Adipose tissue (tissue), 3 donors: ENCODE data around the gene PDCD2L. TPM values are rescaled to one million over a fixed set of nuclear protein-coding genes. Genes with fewer than 3 reads are reported as not detected.
A peak's percentile ranks its signal among the peaks of the same experiment; 100 is the strongest.
"Not testable (repeated sequence)": the region's sequence is repeated elsewhere in the genome, so short reads cannot be mapped to it uniquely, and the experiment has no call there.

Source experiments
- H3K27ac ChIP-seq: one replicate; pipeline ENCODE4 v1.5.1; 2013; ENCODE audit warnings: low read depth, low read length
- WGBS, 3 donors: extraction: QIAGEN DNeasy Blood & Tissue Kit; methylation state at CpG; one replicate each; pipeline ENCODE4 v1.1.7; 2013; 5-methylcytosine and 5-hydroxymethylcytosine counted together
- polyA plus RNA-seq, 3 donors: library from polyadenylated mRNA; stranded (reverse); fragments of 200-250 nt; gene quantifications; one replicate each; pipeline ENCODE4 v1.2.3, GENCODE V29; 2013
- donor health status: healthy with polysubstance abuse.
- donor health status: Bipolar disorder and iron deficiency.
- donor health status: healthy.

PDCD2L gene
- polyA plus RNA-seq, 3 donors, result 5.1 to 10.9 (median 8.0) TPM

DNA sequence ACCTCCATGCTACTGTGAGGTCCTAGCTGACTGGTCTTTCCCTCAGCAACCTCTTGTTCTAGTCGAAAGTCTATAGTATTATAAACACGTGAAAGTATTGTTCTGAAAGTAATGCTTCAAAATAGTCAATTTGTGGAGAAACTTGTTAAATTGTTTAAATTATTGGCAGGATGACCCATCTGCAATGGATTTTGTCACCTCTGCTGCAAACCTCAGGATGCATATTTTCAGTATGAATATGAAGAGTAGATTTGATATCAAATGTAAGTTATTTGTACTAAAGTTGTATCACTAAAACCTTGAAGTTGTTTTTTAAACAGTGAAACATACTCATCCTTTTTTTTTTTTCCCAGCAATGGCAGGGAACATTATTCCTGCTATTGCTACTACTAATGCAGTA lies 49.9 kb downstream of the PDCD2L start:
- 90 to 93% (median 92%) methylated on average over 2 of the region's 2 CpGs for WGBS, 3 donors
- H3K27ac ChIP-seq, result no peak overlapping the region

DNA sequence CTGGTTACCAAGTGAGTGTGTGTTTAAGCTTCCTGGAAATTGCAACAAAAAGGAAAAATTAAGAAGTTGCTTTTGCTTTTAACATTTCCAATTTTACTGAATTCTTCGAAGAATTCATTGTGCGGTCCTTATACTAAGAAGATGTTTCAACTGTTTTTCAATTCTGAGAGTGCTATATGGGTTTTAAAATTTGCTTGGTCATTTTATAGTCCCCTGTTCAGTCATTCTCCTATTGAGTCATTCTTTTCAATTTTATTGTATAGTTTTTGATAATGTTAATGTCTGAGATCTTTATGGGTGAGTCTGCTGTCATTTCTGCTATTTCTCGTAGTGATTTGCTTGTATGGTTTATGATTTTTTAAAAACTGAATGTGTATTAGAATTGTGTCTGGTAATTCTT lies 50.5 kb downstream of the PDCD2L start:
- WGBS, 3 donors, result 91 to 99% (median 94%) methylated on average over 3 of the region's 3 CpGs

DNA sequence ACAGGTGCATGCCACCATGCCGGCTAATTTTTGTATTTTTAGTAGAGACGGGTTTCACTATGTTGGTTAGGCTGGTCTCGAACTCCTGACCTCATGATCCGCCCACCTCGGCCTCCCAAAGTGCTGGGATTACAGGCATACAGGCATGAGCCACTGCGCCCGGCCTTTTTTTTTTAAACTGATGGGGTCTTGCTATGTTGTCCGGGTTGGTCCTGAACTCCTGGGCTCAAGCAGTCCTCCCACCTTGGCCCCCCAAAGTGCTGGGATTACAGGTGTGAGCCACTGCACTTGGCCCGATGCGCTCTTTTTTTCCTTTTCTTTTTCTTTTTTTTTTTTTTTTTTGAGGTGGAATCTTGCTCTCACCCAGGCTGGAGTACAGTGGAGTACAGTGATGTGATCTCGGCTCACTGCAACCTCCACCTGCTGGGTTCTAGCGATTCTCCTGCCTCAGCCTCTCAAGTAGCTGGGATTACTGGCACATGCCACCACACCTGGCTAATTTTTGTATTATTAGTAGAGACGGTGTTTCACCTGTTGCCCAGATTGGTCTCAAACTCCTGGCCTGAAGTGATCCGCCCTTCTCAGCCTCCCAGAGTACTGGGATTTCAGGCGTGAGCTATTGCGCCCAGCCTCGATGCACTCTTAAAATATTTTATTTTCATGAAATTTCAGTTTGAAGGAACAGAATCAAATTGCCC lies 51.7 kb downstream of the PDCD2L start:
- H3K27ac ChIP-seq, result not testable (repeated sequence)
- WGBS, 3 donors, result 90 to 92% (median 92%) methylated on average over 17 of the region's 17 CpGs

More for the DNA sequence above, 50.5 kb downstream of the PDCD2L start:
- H3K27ac ChIP-seq, result no peak overlapping the region

DNA sequence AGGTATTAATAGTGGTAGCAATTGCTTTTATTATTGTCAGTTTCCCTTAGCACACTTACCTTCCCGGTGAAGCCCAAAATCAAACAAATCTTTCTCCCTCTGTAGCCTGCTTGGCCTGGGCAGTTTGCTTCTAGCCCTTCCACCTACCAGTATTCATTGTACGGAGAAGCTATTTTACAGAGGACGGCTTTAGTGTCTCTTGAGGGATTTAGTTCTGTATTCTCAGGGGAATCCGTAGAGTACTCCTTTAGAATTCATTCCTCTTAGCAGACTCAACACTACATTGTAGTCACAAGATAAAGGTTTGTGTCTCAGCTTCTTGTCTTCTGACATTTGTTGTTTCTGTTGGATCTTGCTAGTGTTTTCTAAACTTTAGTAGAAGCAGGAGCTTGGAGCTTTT lies 53.2 kb downstream of the PDCD2L start:
- H3K27ac ChIP-seq, result no peak overlapping the region
- 67 to 73% (median 69%) methylated on average over 4 of the region's 4 CpGs for WGBS, 3 donors

DNA sequence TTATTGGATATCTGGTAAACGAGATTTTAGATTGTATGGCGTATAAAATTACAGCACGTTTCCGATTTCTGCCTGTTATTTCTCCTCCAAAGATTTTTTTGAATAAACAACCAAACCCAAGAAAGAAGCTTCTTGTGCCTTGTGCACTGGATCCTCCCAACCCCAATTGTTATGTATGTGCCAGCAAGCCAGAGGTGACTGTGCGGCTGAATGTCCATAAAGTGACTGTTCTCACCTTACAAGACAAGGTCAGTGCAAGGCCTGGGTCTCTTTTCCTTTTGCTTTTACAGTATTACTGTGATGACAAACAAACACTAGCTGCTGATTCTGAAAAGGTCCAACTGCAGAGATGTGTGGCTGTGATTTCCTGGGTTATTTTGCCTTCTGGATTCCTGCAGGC lies 54.5 kb downstream of the PDCD2L start:
- H3K27ac ChIP-seq, result no peak overlapping the region

GRCh38 chr19:34459614-34460013 lies 55.4 kb downstream of the PDCD2L start:
- H3K27ac ChIP-seq, result no peak overlapping the region
- WGBS, 3 donors, result 37 to 95% (median 89%) methylated on average over 2 of the region's 2 CpGs

More for the DNA sequence above, 54.5 kb downstream of the PDCD2L start:
- WGBS, 3 donors, result 89 to 94% (median 93%) methylated on average over 5 of the region's 5 CpGs

DNA sequence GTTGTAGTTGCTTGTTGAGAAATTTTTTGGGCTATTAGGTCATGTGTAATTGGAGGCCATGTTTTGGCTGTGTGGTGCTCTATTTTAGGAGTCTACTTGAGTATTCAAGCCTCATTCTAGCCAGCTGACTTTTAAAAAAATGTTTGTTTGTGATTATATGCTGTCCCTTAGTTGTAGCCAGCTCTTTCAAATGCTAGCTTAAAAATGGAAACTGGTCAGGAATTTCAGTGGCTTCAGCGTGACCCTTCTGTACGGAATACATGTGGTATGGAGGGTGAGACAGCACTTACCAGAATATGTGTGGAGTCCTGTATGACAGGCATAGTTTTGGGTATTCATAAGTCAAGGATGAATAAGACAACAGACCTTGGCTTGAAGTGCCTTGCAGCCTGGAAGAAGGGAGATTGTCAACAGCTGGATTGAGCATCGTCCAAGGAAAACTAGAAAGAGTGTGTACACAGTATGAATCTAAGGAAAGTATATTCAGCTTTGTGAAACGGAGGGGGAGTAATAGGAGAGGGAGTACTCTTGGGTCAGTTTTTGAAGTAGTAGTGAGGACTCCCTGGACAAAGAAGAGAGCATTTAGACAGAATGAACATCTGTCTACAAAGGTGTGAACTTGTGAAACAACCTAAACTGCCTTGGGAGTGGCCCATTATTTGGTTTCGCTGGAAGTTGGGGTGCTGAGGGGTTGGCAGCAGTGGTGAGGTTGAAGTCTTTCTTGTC lies 57.3 kb downstream of the PDCD2L start:
- WGBS, 3 donors, result 81 to 88% (median 84%) methylated on average over 5 of the region's 5 CpGs
- H3K27ac ChIP-seq, result no peak overlapping the region

GRCh38 chr19:34464785-34465184 lies 60.6 kb downstream of the PDCD2L start:
- 86 to 98% (median 96%) methylated on average over 4 of the region's 4 CpGs for whole genome bisulfite sequencing, 3 donors
- H3K27ac ChIP-seq, result not testable (repeated sequence)

GRCh38 chr19:34468409-34468808 lies 64.2 kb downstream of the PDCD2L start:
- WGBS, 3 donors, result 66 to 77% (median 67%) methylated on average over 1 of the region's 1 CpG
- no peak overlapping the region for H3K27ac ChIP-seq

GRCh38 chr19:34469026-34469425 lies 64.8 kb downstream of the PDCD2L start:
- H3K27ac ChIP-seq, result not testable (repeated sequence)
- WGBS, 3 donors, result 87 to 96% (median 87%) methylated on average over 5 of the region's 5 CpGs

DNA sequence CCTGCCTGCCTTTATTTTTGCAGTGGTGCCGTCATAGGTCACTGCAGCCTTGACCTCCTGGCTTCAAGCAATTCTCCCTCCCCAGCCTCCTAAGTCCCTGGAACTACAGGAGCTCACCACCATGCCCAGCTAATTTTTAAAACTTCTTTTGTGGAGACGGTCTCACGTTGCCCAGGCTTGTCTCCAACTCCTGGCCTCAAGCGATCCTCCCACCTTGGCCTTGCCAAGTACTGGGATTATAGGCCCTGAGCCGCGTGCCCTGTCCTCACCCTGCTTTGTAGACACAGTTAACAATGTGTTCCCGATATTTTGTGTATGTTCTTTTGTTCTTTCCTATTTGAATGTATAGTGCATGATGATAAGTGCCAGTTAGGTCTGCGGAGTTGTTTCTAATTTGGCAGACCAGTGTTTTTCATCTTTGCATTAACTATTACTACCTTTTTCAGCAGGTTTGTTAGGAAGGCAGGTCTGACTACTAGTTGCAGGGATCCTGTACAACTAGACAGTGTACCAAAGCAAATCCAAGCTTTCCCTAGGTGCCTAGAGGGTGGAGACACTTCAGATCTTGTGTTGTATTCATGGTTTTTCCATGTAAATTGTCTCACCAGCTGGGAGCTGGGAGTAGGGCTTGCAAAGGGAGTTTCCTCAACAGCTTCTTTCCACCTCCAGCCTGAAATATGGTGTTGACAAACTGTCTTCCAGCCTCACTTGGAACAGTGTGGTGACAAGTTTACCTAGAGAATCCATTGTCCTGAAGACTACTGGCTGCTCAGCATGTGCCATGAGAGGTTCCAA lies 67.9 kb downstream of the PDCD2L start:
- no peak overlapping the region for H3K27ac ChIP-seq
- 78 to 88% (median 83%) methylated on average over 8 of the region's 8 CpGs for WGBS, 3 donors

DNA sequence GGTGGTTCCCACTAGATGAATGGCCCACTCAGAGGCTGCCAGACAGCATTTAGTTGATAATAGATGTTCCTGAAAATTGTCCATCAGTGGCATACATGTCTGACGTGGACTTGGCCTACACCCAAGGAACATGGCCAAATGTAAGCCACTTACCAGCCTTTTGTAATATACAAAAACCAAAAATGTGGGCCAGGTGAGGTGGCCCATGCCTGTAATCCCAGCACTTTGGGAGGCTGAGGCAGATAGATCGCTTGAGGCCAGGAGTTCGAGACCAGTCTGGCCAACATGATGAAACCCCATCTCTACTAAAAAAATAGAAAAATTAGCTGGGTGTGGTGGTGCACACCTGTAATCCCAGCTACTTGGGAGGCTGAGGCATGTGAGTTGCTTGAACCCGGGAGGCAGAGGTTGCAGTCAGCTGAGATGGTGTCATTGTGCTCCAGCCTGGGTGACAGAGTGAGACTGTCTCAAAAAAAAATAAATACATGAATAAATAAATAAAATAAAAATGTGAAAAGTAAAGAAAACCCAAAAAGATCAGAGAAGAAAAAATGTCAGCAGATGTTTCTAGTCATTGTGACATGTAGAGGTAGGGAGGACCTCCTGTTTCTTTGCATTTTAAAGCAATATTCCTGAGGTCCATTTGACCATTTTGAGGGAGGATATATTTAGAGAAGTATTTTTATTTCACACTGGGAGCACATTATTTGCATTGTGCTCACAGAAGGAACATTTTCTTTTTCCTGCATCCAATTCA lies 70.2 kb downstream of the PDCD2L start:
- H3K27ac ChIP-seq, result no peak overlapping the region
- 79 to 88% (median 83%) methylated on average over 4 of the region's 4 CpGs for WGBS, 3 donors

- peak overlapping the region; percentile 57 for H3K27ac ChIP-seq
- 50 to 79% (median 53%) methylated on average over 9 of the region's 9 CpGs for WGBS, 3 donors
Measured at GRCh38 chr19:34475026-34475974, 71.1 kb downstream of the PDCD2L start.

Other genes starting within 250 kb of the PDCD2L start
- 100 to 1,000 TPM in 1 of 3 donors, 10 to 100 TPM in 2; 35.5 to 105 (median 72.8) TPM for gene LSM14A, start 231.9 kb upstream of the PDCD2L start, polyA plus RNA-seq
- gene GARRE1, start 149.8 kb upstream of the PDCD2L start, polyA plus RNA-seq, result 10 to 100 TPM in 2 of 3 donors, 1 to 10 TPM in 1; 6.7 to 17.7 (median 14.2) TPM
- 100 to 1,000 TPM in 2 of 3 donors, 10 to 100 TPM in 1; 79.4 to 322 (median 106) TPM for gene GPI, start 39.2 kb upstream of the PDCD2L start, polyA plus RNA-seq
- 100 to 1,000 TPM in 1 of 3 donors, 10 to 100 TPM in 2; 39.2 to 112 (median 89.7) TPM for gene UBA2, start 24.0 kb downstream of the PDCD2L start, polyA plus RNA-seq
- gene WTIP, start 77.4 kb downstream of the PDCD2L start, polyA plus RNA-seq, result 10 to 100 TPM in 2 of 3 donors, 1 to 10 TPM in 1; 2.7 to 21.0 (median 14.8) TPM